K562 (cell line): ENCODE results near the gene RBFOX2. TPM values are rescaled to one million over a fixed set of nuclear protein-coding genes. Genes with fewer than 3 reads are reported as not detected.

Source experiments
- ATAC-seq: fragments of 200-7000 bp; cut with Tn5 transposase; 3 replicates; pipeline ENCODE4 v1.9.1; 2020; ENCODE audit warnings: moderate library complexity
- BruUV-seq: library from RNA; stranded (reverse); fragments of 400-500 nt; replicated peaks from 2 replicates; lab custom pipeline; 2021; lab: Mats Ljungman, UMichigan
- CTCF ChIA-PET: fragments of 300-600 bp; formaldehyde crosslinking; extraction: SDS; loops from one replicate; lab custom pipeline; 2021; ENCODE audit warnings: low intra/inter-chr PET ratio; lab: Yijun Ruan, JAX
- POLR2A ChIA-PET: fragments of 300-600, 350-650 bp; sonication (Branson Sonifier 250); formaldehyde crosslinking; extraction: SDS; loops from one replicate; lab custom pipeline; 2021; ENCODE audit warnings: antibody characterized with exemption, inconsistent platforms; lab: Yijun Ruan, JAX
- DNase-seq, 4 experiments: peaks; one replicate each; pipeline versions ENCODE4 v3.0.0 to v3.0.0-alpha.2; 2011 to 2018; ENCODE audit warnings: low spot score in 3 of 4, mixed read lengths in 3 of 4; ENCODE audit errors: extremely low read depth in 1 of 4
- FAIRE-seq: peaks from 2 replicates; lab custom pipeline; 2011; peaks lifted over from hg19 to GRCh38; lab: Jason Lieb, UNC
- H2AFZ ChIP-seq: 2 replicates; pipeline ENCODE4 v1.6.0; 2011; ENCODE audit warnings: low read depth, low read length, control low read depth, inconsistent platforms
- H3K27ac ChIP-seq: fragments of 200-600 bp; 3 replicates; pipeline ENCODE4 v1.8.0; 2011; ENCODE audit warnings: low read depth, mild to moderate bottlenecking, control low read depth, inconsistent platforms, low read length, moderate library complexity, mixed read lengths; ENCODE audit errors: extremely low read depth
- H3K27me3 ChIP-seq, 2 experiments: fragments of 300-600 bp in 1 of 2; 2 replicates in 1 of 2; 3 replicates in 1 of 2; pipeline versions ENCODE4 v1.6.0 to v1.8.0; 2011; ENCODE audit warnings: inconsistent platforms in 2 of 2, low read length in 2 of 2, mild to moderate bottlenecking in 1 of 2, mixed read lengths in 1 of 2, moderate library complexity in 1 of 2; ENCODE audit not compliant: control insufficient read depth in 2 of 2, insufficient read depth in 2 of 2
- H3K36me3 ChIP-seq: fragments of 300-600 bp; 3 replicates; pipeline ENCODE4 v1.8.0; 2011; ENCODE audit warnings: mild to moderate bottlenecking, low read length, inconsistent platforms; ENCODE audit not compliant: control insufficient read depth, insufficient read depth
- H3K4me1 ChIP-seq, 2 experiments: fragments of 200-600 bp in 1 of 2; replicated peaks in 1 of 2; 2 replicates in 1 of 2; 3 replicates in 1 of 2; pipeline versions ENCODE4 v1.5.1 to v1.8.0; 2011; ENCODE audit warnings: inconsistent platforms in 2 of 2, low read length in 2 of 2, mild to moderate bottlenecking in 1 of 2, mixed read lengths in 1 of 2, moderate library complexity in 1 of 2; ENCODE audit not compliant: control insufficient read depth in 2 of 2, insufficient read depth in 2 of 2
- H3K4me2 ChIP-seq: 2 replicates; pipeline ENCODE4 v1.6.1; 2011; ENCODE audit warnings: low read length, control low read depth, inconsistent platforms, mixed read lengths; ENCODE audit not compliant: insufficient read depth
- H3K4me3 ChIP-seq: fragments of 200-600 bp; sonication (generic), shearing (Covaris generic); 2 replicates; pipeline ENCODE4 v1.5.1; 2016; ENCODE audit warnings: control low read depth, inconsistent platforms
- H3K79me2 ChIP-seq: fragments of 200-600 bp; 3 replicates; pipeline ENCODE4 v1.8.0; 2011; ENCODE audit warnings: low read length, inconsistent platforms; ENCODE audit not compliant: control insufficient read depth, insufficient read depth
- H3K9ac ChIP-seq, 2 experiments: 2 replicates each; pipeline versions ENCODE4 v1.6.0 to v1.6.1; 2011; ENCODE audit warnings: low read depth in 2 of 2, low read length in 2 of 2, control low read depth in 1 of 2, inconsistent platforms in 1 of 2, mild to moderate bottlenecking in 1 of 2, mixed read lengths in 1 of 2; ENCODE audit not compliant: insufficient read depth in 1 of 2
- H3K9me1 ChIP-seq: one replicate; pipeline ENCODE4 v1.6.0; 2011; ENCODE audit warnings: inconsistent platforms, mild to moderate bottlenecking, low read length, moderate library complexity; ENCODE audit not compliant: control insufficient read depth, insufficient read depth
- H3K9me3 ChIP-seq: replicated peaks from 2 replicates; pipeline ENCODE4 v1.5.1; 2011; ENCODE audit warnings: low read depth, low read length, inconsistent platforms; ENCODE audit not compliant: control insufficient read depth, insufficient read depth
- H4K20me1 ChIP-seq: replicated peaks from 2 replicates; pipeline ENCODE4 v1.6.1; 2011; ENCODE audit warnings: low read length, inconsistent platforms, mixed read lengths; ENCODE audit not compliant: control insufficient read depth, insufficient read depth
- GABPB1 ChIP-seq: sonication (generic); formaldehyde crosslinking; IDR thresholded peaks from 2 replicates; pipeline ENCODE4 v1.8.0; 2022; ENCODE audit warnings: mild to moderate bottlenecking, missing genetic modification reagents
- HOMEZ ChIP-seq: fragments of 250-450 bp; sonication (Bioruptor Pico); IDR thresholded peaks from 2 replicates; pipeline ENCODE4 v1.4.0; 2020; ENCODE audit warnings: mild to moderate bottlenecking, moderate library complexity
- NR0B1 ChIP-seq: fragments of 450-650 bp; IDR thresholded peaks from one replicate; pipeline ENCODE4 v1.6.1; 2018; ENCODE audit warnings: mild to moderate bottlenecking, moderate library complexity; ENCODE audit not compliant: partially characterized antibody
- RERE ChIP-seq: sonication (generic); formaldehyde crosslinking; IDR thresholded peaks from 2 replicates; pipeline ENCODE4 v1.8.0; 2023; ENCODE audit warnings: missing genetic modification reagents, mild to moderate bottlenecking, borderline replicate concordance
- ZFP91 ChIP-seq: sonication (generic); formaldehyde crosslinking; IDR thresholded peaks from 2 replicates; pipeline ENCODE4 v1.8.0; 2022; ENCODE audit warnings: mild to moderate bottlenecking, missing genetic modification reagents
- ZNF146 ChIP-seq: IDR thresholded peaks from one replicate; pipeline ENCODE4 v1.6.1; 2018; ENCODE audit warnings: missing compliant biosample characterization; ENCODE audit not compliant: unreplicated experiment
- ZNF395 ChIP-seq: fragments of 200-800 bp; sonication (Bioruptor generic); IDR thresholded peaks from 2 replicates; pipeline ENCODE4 v1.6.1; 2017; ENCODE audit warnings: missing genetic modification characterization, missing compliant biosample characterization
- ZNF785 ChIP-seq: fragments of 250-450 bp; sonication (Bioruptor Pico); IDR thresholded peaks from 2 replicates; pipeline ENCODE4 v1.4.0; 2020; ENCODE audit warnings: mild to moderate bottlenecking
- WGBS: fragments of 100-300 bp; shearing (Covaris generic); methylation state at CpG from one replicate; pipeline ENCODE4 v1.1.6; 2016; ENCODE audit warnings: low coverage, mixed read lengths; ENCODE audit not compliant: insufficient coverage; ENCODE audit errors: missing lambda C conversion rate; 5-methylcytosine and 5-hydroxymethylcytosine counted together
- in situ Hi-C: fragments of 300-500 bp; cut with MboI; formaldehyde crosslinking; loops from 4 replicates; pipeline ENCODE4 v1.15.0; 2018; ENCODE audit warnings: inconsistent platforms, mixed read lengths
- intact Hi-C: fragments of 100-400 bp; cut with micrococcal nuclease; formaldehyde crosslinking; loops from 2 replicates; pipeline ENCODE4 v1.14.2; 2022
- polyA plus RNA-seq, 8 experiments: library from polyadenylated mRNA; depleted of rRNA in 4 of 8; stranded (reverse) in 5 of 8; unstranded in 3 of 8; fragments of >200 nt; fragmentation: Nextera tagmentation in 2 of 8; fragmentation: Illumina TruSeq in 1 of 8; extraction: Ambion mirVana in 2 of 8; extraction: Trizol in 1 of 8; gene quantifications; 2 replicates each; pipeline versions ENCODE4 v1.2.1 to v1.2.3, GENCODE V29; 2011 to 2014; ENCODE audit warnings: inconsistent platforms in 1 of 8, missing spikeins in 1 of 8
- total RNA-seq, 7 experiments: library from RNA; depleted of rRNA in 6 of 7; stranded (reverse); fragments of >200 nt in 6 of 7; fragmentation: Illumina TruSeq in 2 of 7; extraction: Trizol in 2 of 7; gene quantifications; 2 replicates each; pipeline versions ENCODE4 v1.2.1 to v1.2.3, GENCODE V29; 2011 to 2021; ENCODE audit warnings: low replicate concordance in 1 of 7

The RBFOX2 gene
- total and polyA plus RNA-seq, 9 of the 15 experiments (the other 6 are each of a cell fraction or from before 2014, with no cell fraction given) = 5.8 to 24.8 (median 14.2) TPM

GRCh38 chr22:35950262-35950661 lies 78.4 kb downstream of the RBFOX2 start (continued):
- no peak for TF ChIP-seq ZFP91 (CRISPR knock-in tag)

GRCh38 chr22:35949243-35949642 lies 79.4 kb downstream of the RBFOX2 start:
- no peaks in the 10 kb centered on the region for H3K27me3 ChIP-seq
- ChIA-PET CTCF (no interaction called here), POLR2A (interaction anchor here (1.2 kb wide), 1 partner anchor 11 kb away, joined by 3 read pairs; no protein-coding TSS in a partner anchor)
- BruUV-seq = no TSS peak
- no peaks in the 10 kb centered on the region; the same call in 2 of the 3 replicates for H3K36me3 ChIP-seq
- no peaks in the 10 kb centered on the region; the same call in 1 of the 2 replicates for H4K20me1 ChIP-seq
- no peak overlapping the region for H3K4me2 ChIP-seq
- no peak overlapping the region for H3K27ac ChIP-seq
- no peak overlapping the region for H2AFZ ChIP-seq
- 82% methylated on average over 3 of the region's 3 CpGs for WGBS
- H3K4me3 ChIP-seq = no peak overlapping the region
- no peaks in the 10 kb centered on the region for H3K4me1 ChIP-seq
- H3K79me2 ChIP-seq = no peaks in the 10 kb centered on the region
- no peak for FAIRE-seq
- in situ Hi-C loops = no loop called here
- no peak for ATAC-seq
- intact Hi-C loops = no loop called here
- DNase-seq = no peak
- H3K9ac ChIP-seq = no peak overlapping the region
- no peaks in the 10 kb centered on the region for H3K9me1 ChIP-seq
- H3K9me3 ChIP-seq = no peaks in the 10 kb centered on the region
- no peak for TF ChIP-seq HOMEZ (CRISPR knock-in tag)
- no peak for TF ChIP-seq RERE (CRISPR knock-in tag)
- TF ChIP-seq ZNF395 = no peak
- no peak for TF ChIP-seq ZNF785 (CRISPR knock-in tag)
- no peak for TF ChIP-seq GABPB1 (CRISPR knock-in tag)
- TF ChIP-seq ZNF146 (CRISPR knock-in tag) = no peak
- TF ChIP-seq NR0B1 = no peak
